Heart left ventricle (tissue), 13 donors: ENCODE measurements around the gene PTGER3.

Experiments
- POLR2A ChIP-seq, 2 donors: fragments of 450-650 bp; IDR thresholded peaks; one replicate each; pipeline ENCODE4 v1.6.1; 2017; ENCODE audit warnings: antibody characterized with exemption in 2 of 2, mild to moderate bottlenecking in 2 of 2, moderate library complexity in 2 of 2
- TF ChIP-seq, protein P1 (sequence below), 12 donors: fragments of 200-600 bp; sonication (generic) in 4 of 12; IDR thresholded peaks; one replicate each; pipeline versions ENCODE4 v1.5.0 to v1.8.0; 2018 to 2022; ENCODE audit warnings: antibody characterized with exemption in 12 of 12, mild to moderate bottlenecking in 5 of 12
- donor health status: ischemic (EF 13 %, LVEDD 7.1; RV severe dilation, severe dysfunction).
- donor health status: DM: no; HTN: yes; CAD: no.
- donor health status: DM: no; HTN: no; CAD: no.
- donor health status: ischemic (EF 25% LVEDD 6.9; RV normal size, moderate dysfunction).
- donor health status: ischemic (EF 25% LVEDD 5.7; RV mildly dilated, moderate dysfunction).
- donor health status: ischemic (EF 35%, LVEDD 5.7; RV mildly dilated, moderate dysfunction).
- donor health status: nonischemic (EF 11% LVEDD 7.7; RV severe dilation, severe dysfunction).
- donor health status: DM: yes; HTN: yes; CAD: no.
- donor health status: PGD.
- donor health status: ischemic (EF 29% LVEDD 5.4; RV normal size, mild dysfunction).
- donor health status: nonischemic (EF 23%, LVEDD 6.1; RV moderate dilation, normal function).

DNA sequence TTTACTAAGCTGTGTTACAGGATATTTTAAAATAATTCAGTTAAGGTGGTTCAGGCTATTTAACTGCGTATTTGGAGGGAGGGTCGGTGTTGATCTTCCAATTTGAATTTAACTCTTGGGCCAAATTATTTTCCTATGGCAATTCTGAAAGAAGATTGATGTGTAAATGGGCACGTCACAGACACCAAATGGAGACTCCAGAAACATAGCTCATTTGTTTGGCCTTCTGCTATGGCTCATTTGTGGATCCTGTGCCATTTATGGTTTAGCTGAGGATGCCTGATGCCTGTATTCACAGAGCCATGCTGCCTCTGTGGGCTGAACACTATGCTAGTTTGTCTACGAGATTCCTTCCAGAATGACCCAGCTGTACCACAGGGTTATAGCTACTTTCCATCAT is 70.6 kb downstream of the PTGER3 start:
- TF ChIP-seq, protein P1, sequence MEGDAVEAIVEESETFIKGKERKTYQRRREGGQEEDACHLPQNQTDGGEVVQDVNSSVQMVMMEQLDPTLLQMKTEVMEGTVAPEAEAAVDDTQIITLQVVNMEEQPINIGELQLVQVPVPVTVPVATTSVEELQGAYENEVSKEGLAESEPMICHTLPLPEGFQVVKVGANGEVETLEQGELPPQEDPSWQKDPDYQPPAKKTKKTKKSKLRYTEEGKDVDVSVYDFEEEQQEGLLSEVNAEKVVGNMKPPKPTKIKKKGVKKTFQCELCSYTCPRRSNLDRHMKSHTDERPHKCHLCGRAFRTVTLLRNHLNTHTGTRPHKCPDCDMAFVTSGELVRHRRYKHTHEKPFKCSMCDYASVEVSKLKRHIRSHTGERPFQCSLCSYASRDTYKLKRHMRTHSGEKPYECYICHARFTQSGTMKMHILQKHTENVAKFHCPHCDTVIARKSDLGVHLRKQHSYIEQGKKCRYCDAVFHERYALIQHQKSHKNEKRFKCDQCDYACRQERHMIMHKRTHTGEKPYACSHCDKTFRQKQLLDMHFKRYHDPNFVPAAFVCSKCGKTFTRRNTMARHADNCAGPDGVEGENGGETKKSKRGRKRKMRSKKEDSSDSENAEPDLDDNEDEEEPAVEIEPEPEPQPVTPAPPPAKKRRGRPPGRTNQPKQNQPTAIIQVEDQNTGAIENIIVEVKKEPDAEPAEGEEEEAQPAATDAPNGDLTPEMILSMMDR (IDR thresholded peaks at IDR 0.05), result no peak
- no peak for TF ChIP-seq POLR2A (IDR thresholded peaks at IDR 0.05)
